Stimulated activated CD8-positive, alpha-beta memory T cell treated with anti-CD3 and anti-CD28 coated beads, Interleukin-4, amount 100 ng/mL, for 4 hours (primary cell): Measurements from ENCODE around the gene FTCD.
"Not testable (repeated sequence)": the region's sequence is repeated elsewhere in the genome, so short reads cannot be mapped to it uniquely, and the experiment has no call there.

Source experiments
- DNase-seq, 2 donors: peaks; one replicate each; pipeline ENCODE4 v3.0.0-alpha.2; 2020; ENCODE audit warnings: low read depth in 2 of 2, low spot score in 1 of 2

The FTCD gene

DNA sequence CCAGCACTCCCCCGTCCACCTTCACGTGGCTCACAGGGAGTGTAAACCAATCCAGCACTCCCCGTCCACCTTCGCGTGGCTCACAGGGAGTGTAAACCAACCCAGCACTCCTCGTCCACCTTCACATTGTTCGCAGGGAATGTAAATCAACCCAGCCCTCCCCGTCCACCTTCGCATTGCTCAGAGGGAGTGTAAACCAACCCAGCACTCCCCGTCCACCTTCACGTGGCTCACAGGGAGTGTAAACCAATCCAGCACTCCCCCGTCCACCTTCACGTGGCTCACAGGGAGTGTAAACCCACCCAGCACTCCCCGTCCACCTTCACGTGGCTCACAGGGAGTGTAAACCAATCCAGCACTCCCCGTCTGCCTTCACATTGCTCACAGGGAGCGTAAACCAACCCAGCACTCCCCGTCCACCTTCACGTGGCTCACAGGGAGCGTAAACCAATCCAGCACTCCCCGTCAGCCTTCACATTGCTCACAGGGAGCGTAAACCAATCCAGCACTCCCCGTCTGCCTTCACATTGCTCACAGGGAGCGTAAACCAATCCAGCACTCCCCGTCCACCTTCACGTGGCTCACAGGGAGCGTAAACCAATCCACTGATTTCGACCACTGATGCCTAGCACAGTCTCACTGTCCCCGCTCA lies 14.9 kb downstream of the FTCD start:
- DNase-seq, result not testable (repeated sequence)

DNA sequence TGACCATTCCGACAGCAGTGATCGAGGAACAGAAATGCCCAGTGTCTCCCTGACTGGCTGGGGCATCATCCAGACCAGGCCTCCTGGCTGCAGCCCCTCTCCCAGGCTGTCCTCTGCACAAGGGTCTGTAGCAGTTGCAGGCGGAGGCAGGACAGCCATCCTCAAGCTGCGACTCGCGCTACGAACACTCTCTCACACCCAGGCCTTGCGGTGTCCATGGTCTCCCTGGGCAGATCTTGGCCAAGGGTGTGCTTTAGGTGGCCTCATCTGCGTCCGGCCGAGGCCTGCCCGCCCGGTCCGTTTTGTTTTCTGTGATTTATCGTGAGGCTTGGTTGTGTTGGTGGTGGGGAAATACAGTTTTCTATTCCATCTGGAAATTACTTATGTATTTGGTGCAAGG lies 15.7 kb downstream of the FTCD start:
- no peak for DNase-seq

DNA sequence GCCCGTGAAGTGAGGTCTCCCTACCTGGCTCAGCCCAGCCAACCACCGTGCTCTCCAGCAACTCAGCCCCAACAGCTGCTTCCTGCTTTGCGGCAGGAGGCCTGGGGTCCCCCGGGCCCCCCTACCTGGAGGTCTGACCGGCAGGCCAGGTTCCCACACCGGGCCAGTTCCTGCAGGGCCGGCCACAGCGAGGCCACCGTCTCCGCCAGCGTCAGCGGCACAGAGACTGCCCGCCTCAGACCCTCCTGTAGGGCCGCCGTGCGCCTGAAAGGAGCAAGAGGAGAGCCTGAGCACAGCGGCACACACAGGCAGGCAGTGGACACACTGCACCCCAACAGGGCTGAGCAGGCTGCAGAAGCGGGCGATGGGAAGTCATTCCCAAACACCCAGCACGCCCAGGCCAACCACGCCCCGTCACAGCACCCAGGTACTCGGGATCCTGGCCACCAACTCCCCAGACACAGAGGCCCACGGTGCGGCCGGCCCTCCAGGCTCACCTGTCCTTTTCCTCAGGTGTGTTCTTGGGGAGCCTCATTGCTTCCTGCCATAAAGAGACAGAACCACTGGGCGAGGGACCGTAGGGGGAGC lies 16.9 kb downstream of the FTCD start:
- no peak for DNase-seq

DNA sequence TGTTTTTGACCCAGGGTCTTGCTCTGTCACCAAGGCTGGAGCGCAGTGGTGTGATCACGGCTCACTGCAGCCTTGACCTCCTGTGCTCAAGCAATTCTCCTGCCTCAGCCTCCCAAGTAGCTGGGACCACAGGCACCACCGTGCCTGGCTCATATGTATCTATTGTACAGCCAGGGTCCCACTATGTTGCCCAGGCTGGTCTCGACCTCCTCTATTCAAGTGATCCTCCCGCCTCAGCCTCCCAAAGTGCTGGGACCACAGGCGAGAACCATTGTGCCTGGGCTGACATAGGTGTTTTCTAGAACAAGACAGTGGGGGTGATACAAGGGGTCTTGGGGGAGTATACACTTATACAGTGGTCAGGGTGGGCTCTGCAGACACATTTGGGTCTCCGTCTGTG lies 17.5 kb downstream of the FTCD start:
- no peak for DNase-seq

DNA sequence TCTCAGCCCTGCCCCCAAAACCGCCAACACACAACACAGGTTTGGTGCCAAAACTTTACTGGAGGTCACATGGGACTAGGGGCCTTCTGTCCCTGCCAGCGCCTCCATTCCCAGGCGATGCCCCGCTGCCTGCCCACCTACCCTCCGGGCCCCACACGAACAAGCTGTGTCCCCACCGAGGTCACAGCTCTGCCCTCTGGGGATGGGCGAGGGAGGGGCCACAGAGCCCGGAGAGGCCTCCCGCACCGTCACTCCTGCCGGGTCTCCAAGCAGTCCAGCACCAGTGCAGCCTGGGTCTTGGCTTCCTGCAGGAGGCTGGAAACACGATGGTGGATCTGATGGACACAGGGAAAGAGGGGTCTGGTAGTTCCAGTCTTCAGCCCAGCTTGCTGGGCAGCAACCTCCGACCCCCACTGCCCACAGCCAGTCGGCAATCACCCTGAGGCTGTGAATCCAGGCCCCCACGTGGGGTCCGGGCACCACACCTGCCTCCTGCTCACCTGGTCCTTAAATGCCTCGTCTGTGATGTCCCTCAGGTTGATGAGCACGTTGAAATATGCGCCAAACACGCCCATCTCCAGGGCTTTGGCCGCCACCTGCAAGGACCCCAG lies 18.5 kb downstream of the FTCD start:
- no peak for DNase-seq

DNA sequence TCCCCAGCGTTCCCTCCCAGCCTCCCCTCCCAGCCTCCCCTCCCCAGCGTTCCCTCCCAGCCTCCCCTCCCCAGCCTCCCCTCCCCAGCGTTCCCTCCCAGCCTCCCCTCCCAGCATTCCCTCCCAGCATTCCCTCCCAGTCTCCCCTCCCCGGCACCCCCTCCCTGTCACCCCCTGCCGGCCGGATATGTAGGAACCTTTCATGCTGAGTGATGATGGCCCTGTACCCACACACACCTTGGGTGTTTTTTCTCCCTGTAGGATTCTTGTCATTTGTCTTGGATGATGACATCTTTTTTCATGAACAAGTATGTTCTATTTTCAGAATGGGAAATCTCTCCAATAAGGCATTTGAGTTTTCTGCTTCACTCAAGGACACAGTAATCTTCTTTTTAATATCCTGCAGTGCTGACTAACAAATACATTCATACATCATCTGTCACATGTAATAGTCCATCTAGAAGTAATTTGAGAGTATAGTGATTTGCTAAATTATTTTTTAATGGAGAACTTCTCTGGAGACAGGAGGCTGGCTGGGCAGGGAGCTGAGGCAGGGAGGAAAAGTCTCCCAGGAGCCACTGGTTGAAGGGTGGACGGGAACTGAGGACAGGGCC lies 19.5 kb downstream of the FTCD start:
- no peak for DNase-seq

DNA sequence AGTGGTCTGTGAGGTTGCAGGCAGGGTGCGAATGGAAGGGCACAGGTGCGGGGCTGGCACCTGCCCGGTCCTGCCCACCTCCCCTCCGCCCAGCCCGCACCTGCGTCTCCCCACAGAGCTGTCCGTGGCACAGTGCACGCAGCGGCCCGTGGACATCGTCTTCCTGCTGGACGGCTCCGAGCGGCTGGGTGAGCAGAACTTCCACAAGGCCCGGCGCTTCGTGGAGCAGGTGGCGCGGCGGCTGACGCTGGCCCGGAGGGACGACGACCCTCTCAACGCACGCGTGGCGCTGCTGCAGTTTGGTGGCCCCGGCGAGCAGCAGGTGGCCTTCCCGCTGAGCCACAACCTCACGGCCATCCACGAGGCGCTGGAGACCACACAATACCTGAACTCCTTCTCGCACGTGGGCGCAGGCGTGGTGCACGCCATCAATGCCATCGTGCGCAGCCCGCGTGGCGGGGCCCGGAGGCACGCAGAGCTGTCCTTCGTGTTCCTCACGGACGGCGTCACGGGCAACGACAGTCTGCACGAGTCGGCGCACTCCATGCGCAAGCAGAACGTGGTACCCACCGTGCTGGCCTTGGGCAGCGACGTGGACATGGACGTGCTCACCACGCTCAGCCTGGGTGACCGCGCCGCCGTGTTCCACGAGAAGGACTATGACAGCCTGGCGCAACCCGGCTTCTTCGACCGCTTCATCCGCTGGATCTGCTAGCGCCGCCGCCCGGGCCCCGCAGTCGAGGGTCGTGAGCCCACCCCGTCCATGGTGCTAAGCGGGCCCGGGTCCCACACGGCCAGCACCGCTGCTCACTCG lies 23.3 kb downstream of the FTCD start:
- DNase-seq, result no peak

DNA sequence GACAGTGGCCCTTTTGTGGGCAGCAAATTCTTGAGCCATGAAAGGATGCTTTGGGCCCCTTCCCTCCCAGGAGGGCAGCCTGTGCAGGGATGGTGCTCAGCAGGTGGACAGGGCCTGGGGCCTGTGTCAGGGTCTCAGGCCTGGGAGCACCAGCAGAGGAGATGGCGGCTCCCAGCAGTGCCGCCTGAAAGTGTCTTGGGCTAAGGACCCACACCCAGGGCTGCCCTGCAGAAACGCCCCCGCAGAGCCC lies 23.9 kb downstream of the FTCD start:
- DNase-seq, result no peak

DNA sequence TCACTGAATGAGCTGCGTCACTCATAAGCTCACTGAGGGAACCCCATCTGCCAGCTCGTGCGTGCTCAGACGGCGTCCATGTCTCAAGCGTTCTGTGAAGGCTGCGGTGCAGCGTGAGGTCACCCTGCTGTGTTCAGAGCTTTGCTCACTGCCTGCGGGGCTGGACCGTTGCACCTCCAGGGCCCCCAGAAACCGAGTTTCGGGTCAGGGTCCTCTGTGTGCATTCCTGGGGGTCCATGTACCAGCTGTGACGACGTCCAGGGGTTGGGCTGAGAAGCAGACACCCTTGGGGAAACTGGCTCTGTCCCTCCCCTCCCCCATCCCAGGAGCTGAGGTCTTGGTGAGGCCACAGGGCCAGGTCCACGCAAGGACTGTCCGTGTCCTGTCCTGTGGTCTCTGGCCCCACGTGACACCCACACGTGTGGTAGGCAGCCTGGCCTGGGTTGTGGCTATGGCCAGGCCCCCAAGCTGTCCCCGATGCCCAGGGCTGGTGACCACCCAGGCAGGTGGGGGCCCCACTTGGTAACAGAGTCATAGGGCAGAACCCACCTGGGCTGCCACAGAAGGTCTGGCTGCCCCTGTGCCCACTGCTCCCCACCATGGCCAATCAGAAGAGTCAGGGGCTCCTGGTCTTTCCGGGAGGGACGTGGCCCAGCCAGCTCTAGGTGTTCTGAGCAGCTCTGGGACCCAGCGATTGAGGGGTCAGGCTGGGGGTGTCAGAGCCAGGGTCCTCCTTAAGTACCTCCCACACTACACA lies 24.4 kb downstream of the FTCD start:
- no peak for DNase-seq

DNA sequence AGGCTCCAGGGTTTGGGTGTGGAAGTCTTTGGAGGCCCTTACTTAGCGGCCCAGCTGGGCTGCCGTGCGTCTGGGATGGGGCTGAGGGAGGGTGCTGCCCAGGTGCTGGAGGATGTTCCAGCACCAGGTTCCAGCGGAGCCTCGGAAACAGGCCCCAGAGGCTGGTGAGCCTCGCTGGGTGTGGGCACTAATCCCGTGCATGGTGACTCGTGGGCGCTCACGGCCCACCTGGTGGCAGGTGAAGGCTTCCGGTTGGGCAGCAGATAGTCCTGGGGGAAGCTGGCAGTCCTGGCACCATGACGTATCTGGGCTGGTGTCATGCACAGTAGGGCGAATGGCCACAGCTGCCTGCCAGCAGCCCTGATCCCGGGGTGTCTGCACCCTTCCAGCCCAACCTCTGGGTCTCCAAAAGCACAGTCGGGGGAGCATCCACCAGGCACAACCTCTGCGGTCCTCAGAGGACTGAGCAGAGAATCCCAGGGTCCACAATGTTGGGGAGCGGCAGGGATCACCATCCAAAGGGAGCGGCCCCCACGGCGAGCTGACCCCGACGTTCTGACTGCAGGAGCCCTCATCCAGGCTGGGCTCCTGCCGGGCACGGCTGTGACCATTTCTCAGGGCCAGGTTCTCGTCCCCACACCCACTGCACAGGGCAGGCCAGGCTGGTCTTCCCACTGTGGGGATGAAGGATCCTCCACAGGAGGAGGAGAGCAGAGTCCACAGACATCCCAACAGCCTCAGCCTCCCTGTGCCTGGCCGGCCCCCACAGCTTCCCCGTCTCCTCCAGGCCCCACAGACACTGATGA lies 25.3 kb downstream of the FTCD start:
- DNase-seq, result no peak

DNA sequence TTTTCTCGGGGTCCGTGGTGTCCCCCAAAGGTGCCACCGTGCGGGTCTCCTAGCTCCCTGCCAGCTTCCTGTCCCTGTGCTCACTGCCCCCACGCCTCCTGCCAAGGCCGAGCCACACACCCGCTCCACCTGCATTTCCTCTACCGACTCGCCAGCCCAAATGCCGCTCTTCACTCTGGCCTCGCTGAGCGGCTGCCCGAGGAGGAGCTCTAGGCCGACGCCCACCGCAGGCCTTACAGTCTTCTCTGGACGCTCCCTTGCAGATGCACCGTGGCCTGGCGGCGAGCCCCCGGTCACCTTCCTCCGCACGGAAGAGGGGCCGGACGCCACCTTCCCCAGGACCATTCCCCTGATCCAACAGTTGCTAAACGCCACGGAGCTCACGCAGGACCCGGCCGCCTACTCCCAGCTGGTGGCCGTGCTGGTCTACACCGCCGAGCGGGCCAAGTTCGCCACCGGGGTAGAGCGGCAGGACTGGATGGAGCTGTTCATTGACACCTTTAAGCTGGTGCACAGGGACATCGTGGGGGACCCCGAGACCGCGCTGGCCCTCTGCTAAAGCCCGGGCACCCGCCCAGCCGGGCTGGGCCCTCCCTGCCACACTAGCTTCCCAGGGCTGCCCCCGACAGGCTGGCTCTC lies 26.3 kb downstream of the FTCD start:
- DNase-seq, result no peak

DNA sequence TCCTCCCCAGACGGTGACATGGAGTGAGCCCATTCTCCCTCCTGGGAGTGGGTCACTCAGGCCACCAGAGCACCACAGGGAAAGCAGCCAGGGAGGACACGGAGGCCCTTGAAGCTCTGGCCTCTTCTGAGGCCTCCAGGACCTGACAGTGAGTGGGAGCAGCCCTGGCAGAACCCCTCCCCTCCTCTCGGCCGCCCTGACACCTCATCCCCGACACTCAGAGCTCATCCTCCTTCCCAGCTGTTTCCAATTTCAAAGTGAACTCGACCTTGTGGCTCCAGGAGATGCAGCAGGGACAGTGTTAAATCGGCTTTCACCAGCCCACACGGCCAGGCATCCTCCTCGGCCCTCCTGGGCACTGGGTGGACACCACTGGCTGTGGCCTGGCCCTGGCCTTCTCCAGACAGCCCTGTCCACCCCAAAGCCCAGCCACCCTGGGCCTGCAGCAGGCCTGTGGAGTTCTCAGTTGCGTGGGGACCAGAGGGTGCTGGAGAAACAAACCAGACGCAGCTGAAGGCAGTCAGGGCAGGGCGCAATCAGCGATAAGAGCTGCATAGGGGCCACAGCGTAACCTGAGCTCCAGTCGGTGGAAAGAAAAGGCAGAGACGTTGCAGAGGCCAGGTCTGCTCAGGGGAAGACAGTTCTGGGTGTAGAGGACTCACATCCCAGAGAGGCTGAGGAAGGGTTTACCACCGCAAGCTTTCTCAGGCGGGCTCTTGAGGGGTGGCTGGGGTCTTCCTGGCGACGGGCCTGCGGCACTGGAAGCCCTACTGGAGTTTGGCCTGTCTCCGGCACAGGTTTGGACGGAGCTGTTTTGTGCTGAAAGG lies 27.1 kb downstream of the FTCD start:
- no peak for DNase-seq

DNA sequence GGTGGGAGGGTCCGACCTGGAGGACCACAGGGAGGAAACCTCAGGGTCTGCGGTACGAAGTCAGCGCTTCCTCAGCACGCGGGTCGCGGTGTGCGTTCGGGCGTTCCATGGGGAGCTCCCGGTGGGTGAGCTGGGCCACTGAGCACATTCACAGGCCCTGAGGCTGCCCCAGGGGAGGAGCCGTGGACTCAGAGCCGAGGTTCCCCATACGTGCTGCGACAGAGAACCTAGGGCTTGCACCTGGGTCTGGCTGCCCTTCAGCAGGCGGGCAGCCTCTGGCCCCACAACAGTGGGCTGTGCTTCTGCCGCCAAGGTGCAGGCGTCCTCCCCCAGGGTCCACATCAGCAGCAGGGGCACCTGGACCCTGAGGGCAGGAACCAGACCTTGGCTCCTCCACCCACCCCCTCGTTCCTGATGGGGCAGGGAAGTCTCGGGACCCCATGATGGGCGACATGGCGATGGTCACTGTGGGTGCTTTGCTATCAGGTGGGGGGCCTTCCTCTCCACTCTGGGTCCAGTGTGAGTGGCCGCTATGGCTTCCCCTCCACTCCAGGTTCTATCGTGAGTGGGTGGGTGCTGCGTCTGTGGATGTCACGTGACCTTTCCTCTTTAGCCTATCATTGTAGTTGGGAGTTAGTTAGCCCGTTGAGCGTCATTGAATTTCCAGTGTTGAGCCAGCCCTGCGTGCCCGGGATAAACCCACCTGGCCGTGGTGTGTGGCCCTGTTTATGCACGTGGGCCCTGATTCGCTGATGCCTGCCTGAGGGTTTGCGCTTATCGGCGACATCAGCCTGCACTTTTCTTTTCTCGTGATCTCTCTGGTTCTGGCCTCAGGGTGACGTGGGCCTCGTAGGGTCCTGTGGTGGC lies 27.9 kb downstream of the FTCD start:
- DNase-seq, result no peak

DNA sequence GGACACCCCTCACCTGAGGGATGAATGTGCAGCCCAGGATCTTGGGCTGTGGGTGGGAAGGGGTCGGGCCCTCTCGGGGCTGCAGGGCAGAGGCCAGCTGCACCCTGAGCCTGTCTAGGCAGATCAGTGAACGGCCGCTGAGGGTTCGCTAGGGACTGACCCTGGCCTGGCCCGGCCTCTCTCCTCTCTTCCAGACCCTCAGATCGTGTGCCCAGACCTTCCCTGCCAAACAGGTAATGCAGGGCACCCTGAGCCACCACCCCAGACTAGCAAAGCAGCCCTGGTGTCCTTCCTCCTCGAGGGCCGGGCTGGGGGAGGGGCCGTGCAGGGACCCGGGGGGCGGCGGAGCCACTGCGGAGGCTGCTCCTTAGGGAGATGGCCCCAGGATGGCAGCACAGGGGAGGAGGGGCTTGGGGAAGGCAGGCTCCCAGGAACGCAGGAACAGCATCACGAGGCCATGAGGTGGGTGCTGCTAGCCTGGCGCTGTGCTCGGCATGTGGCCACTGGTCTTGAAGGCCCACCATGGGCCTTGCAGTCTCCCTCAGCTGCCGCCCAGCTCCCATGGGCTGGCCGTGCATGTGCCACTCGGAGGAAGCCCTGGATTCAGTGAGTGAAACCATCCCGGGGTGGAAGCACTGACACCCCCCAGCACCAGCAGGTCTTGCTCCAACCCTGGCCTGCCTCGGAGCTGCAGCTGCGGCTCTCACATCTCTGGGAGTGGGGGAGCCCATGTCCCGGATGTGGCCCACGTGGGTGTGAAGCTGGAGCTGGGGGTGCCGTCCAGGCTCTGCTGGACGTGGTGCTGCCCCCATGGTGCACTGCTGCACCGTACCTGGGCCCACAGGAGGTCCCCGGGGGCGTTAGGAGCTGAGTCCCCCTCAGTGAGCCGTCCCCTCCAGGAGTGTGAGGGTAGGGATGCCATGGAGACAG lies 28.8 kb downstream of the FTCD start:
- DNase-seq, result no peak

DNA sequence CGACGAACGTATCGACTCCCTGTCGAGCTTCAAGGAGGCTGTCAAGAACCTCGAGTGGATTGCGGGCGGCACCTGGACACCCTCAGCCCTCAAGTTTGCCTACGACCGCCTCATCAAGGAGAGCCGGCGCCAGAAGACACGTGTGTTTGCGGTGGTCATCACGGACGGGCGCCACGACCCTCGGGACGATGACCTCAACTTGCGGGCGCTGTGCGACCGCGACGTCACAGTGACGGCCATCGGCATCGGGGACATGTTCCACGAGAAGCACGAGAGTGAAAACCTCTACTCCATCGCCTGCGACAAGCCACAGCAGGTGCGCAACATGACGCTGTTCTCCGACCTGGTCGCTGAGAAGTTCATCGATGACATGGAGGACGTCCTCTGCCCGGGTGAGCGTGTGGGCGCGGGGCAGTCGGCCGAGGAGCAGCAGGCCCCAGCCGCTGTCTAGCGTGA lies 29.5 kb downstream of the FTCD start:
- no peak for DNase-seq

DNA sequence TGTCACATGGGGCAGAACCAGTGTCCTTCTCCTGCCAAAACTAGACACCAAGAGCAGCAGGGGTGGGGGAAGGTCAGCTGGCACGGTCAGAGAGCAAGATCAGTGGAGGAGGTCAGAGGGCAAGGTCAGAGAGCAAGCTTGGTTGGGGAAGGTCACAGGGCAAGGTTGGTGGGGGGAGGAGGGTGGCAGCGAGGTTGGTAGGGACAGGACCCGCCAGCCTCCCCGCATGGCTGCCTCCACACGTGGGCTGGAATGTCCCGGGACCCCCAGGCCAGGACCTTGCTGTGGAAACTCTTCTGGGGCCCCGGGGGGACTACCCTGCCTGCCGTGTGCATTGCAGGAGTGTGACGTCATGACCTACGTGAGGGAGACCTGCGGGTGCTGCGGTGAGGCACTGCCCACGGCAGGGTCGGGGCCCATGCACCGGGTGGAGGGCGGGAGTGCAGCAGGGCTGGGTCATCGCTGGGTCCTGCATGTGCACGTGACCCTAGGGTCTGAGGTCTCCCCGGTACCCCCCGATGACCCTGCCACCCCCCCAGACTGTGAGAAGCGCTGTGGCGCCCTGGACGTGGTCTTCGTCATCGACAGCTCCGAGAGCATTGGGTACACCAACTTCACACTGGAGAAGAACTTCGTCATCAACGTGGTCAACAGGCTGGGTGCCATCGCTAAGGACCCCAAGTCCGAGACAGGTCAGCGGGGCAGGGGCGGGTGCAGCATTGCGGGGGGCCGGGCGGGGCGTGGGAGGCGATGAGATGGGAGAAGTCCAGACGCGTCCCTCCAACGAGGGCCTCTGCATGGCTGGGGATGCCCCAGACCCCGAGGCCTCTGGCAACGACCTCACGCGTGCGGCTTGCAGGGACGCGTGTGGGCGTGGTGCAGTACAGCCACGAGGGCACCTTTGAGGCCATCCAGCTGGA lies 30.2 kb downstream of the FTCD start:
- DNase-seq, result no peak
